HepG2 (cell line): ENCODE results near the gene GLRX5. TPM values are rescaled to one million over a fixed set of nuclear protein-coding genes. Genes with fewer than 3 reads are reported as not detected.

ENCODE experiments used
- DR1 ChIP-seq: sonication (generic); formaldehyde crosslinking; IDR thresholded peaks from 2 replicates; pipeline ENCODE4 v1.8.0; 2021; ENCODE audit warnings: mild to moderate bottlenecking, missing genetic modification reagents, inconsistent platforms
- GFI1 ChIP-seq: sonication (generic); formaldehyde crosslinking; IDR thresholded peaks from 2 replicates; pipeline ENCODE4 v1.5.0; 2020; ENCODE audit warnings: missing genetic modification reagents, mild to moderate bottlenecking, borderline replicate concordance
- ISL2 ChIP-seq: sonication (generic); formaldehyde crosslinking; IDR thresholded peaks from 2 replicates; pipeline ENCODE4 v1.5.0; 2020; ENCODE audit warnings: missing genetic modification reagents
- TBX2 ChIP-seq: sonication (generic); formaldehyde crosslinking; IDR thresholded peaks from 2 replicates; pipeline ENCODE4 v1.5.0; 2020; ENCODE audit warnings: missing genetic modification reagents, mild to moderate bottlenecking, borderline replicate concordance
- ZNF12 ChIP-seq: sonication (generic); formaldehyde crosslinking; IDR thresholded peaks from 2 replicates; pipeline ENCODE4 v1.5.0; 2020; ENCODE audit warnings: missing genetic modification reagents
- ZNF569 ChIP-seq: sonication (generic); formaldehyde crosslinking; IDR thresholded peaks from 2 replicates; pipeline ENCODE4 v1.5.0; 2020; ENCODE audit warnings: mild to moderate bottlenecking, missing genetic modification reagents, moderate library complexity, borderline replicate concordance
- ZNF598 ChIP-seq: sonication (generic); formaldehyde crosslinking; IDR thresholded peaks from 2 replicates; pipeline ENCODE4 v1.5.1; 2020; ENCODE audit warnings: mild to moderate bottlenecking, missing genetic modification reagents, borderline replicate concordance
- ZNF616 ChIP-seq: sonication (generic); formaldehyde crosslinking; IDR thresholded peaks from 2 replicates; pipeline ENCODE4 v1.5.0; 2020; ENCODE audit warnings: low read depth, mild to moderate bottlenecking, missing genetic modification reagents
- polyA plus RNA-seq, 8 experiments: library from polyadenylated mRNA; depleted of rRNA in 3 of 8; stranded (reverse) in 7 of 8; unstranded in 1 of 8; fragments of >200 nt; fragmentation: Illumina TruSeq in 4 of 8; extraction: Trizol in 4 of 8; gene quantifications; 2 replicates each; pipeline versions ENCODE4 v1.2.1 to v1.2.3, GENCODE V29; 2011 to 2016; ENCODE audit warnings: low read depth in 4 of 8, missing spikeins in 1 of 8, mixed read lengths in 1 of 8; ENCODE audit not compliant: insufficient read depth in 1 of 8
- total RNA-seq, 5 experiments: library from RNA; depleted of rRNA; stranded (reverse); fragments of >200 nt; fragmentation: Illumina TruSeq; extraction: Trizol; gene quantifications; 2 replicates each; pipeline ENCODE4 v1.2.3, GENCODE V29; 2016; ENCODE audit warnings: low read depth in 1 of 5
- TF ChIP-seq, protein P1 (sequence below): sonication (generic); formaldehyde crosslinking; IDR thresholded peaks from 2 replicates; pipeline ENCODE4 v1.5.1; 2020; ENCODE audit warnings: mild to moderate bottlenecking, missing genetic modification reagents, borderline replicate concordance
- TF ChIP-seq, protein P2 (sequence below): sonication (generic); formaldehyde crosslinking; IDR thresholded peaks from 2 replicates; pipeline ENCODE4 v1.8.0; 2022; ENCODE audit warnings: mild to moderate bottlenecking, missing genetic modification reagents; ENCODE audit not compliant: insufficient replicate concordance
- TF ChIP-seq, protein P3 (sequence below): sonication (generic); formaldehyde crosslinking; IDR thresholded peaks from 2 replicates; pipeline ENCODE4 v1.4.0; 2020; ENCODE audit warnings: missing genetic modification reagents, mild to moderate bottlenecking, borderline replicate concordance
- TF ChIP-seq, protein P4 (sequence below): sonication (generic); formaldehyde crosslinking; IDR thresholded peaks from 2 replicates; pipeline ENCODE4 v1.4.0; 2020; ENCODE audit warnings: missing genetic modification reagents
- TF ChIP-seq, protein P5 (sequence below): fragments of 450-650 bp; IDR thresholded peaks from 2 replicates; pipeline ENCODE4 v1.6.1; 2017
- TF ChIP-seq, protein P6 (sequence below): IDR thresholded peaks from 2 replicates; pipeline ENCODE4 v1.6.1; 2016

Gene GLRX5
- total and polyA plus RNA-seq, 2 of the 13 experiments (the other 11 are each of a cell fraction or from before 2014, with no cell fraction given) = 122 to 146 TPM

DNA sequence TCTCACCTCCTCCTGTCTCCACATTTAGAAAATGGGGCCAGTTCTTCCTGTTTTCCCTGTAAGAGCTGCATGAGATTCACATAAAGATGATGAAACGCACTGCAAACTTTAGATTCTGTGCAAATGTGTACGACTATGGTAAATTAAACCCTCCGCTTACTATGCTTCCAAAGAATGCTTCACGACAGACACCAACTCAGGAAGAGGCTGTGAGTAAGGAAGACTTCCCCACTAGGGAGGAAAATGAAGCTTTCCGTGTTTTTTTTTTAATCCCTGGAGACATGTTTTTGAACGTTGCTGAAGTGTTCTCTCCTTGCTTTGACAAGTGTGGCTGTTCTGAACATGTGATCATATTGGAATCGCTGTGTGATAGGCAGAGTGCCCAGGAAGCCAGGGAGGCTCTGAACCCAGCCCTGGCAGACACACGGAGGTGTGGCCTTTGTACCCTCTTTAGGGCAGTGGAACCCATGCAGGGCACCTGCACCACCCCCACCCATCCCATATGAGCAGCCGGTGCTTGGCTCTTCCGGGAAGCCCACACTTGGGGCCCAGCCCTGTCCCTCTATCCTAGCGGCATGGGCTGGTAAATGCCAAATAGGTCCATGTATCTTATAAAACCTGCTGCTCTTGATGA is 10.9 kb upstream of the GLRX5 start (continued):
- TF ChIP-seq, protein P1, sequence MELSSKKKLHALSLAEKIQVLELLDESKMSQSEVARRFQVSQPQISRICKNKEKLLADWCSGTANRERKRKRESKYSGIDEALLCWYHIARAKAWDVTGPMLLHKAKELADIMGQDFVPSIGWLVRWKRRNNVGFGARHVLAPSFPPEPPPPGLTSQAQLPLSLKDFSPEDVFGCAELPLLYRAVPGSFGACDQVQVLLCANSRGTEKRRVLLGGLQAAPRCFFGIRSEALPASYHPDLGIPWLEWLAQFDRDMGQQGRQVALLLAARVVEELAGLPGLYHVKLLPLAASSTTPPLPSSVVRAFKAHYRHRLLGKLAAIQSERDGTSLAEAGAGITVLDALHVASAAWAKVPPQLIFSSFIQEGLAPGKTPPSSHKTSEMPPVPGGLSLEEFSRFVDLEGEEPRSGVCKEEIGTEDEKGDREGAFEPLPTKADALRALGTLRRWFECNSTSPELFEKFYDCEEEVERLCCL (CRISPR knock-in tag) = no peak
- TF ChIP-seq, protein P2, sequence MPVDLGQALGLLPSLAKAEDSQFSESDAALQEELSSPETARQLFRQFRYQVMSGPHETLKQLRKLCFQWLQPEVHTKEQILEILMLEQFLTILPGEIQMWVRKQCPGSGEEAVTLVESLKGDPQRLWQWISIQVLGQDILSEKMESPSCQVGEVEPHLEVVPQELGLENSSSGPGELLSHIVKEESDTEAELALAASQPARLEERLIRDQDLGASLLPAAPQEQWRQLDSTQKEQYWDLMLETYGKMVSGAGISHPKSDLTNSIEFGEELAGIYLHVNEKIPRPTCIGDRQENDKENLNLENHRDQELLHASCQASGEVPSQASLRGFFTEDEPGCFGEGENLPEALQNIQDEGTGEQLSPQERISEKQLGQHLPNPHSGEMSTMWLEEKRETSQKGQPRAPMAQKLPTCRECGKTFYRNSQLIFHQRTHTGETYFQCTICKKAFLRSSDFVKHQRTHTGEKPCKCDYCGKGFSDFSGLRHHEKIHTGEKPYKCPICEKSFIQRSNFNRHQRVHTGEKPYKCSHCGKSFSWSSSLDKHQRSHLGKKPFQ (CRISPR knock-in tag) = no peak
- TF ChIP-seq, protein P3, sequence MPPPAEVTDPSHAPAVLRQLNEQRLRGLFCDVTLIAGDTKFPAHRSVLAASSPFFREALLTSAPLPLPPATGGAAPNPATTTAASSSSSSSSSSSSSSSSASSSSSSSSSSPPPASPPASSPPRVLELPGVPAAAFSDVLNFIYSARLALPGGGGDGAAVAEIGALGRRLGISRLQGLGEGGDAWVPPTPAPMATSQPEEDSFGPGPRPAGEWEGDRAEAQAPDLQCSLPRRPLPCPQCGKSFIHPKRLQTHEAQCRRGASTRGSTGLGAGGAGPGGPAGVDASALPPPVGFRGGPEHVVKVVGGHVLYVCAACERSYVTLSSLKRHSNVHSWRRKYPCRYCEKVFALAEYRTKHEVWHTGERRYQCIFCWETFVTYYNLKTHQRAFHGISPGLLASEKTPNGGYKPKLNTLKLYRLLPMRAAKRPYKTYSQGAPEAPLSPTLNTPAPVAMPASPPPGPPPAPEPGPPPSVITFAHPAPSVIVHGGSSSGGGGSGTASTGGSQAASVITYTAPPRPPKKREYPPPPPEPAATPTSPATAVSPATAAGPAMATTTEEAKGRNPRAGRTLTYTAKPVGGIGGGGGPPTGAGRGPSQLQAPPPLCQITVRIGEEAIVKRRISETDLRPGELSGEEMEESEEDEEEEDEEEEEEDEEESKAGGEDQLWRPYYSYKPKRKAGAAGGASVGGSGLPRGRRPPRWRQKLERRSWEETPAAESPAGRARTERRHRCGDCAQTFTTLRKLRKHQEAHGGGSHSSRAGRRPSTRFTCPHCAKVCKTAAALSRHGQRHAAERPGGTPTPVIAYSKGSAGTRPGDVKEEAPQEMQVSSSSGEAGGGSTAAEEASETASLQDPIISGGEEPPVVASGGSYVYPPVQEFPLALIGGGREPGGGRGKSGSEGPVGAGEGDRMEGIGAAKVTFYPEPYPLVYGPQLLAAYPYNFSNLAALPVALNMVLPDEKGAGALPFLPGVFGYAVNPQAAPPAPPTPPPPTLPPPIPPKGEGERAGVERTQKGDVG (CRISPR knock-in tag) = no peak
- TF ChIP-seq ISL2 (CRISPR knock-in tag) (no peak), DR1 (CRISPR knock-in tag) (no peak), ZNF598 (CRISPR knock-in tag) (no peak), GFI1 (no peak), ZNF616 (no peak), ZNF12 (CRISPR knock-in tag) (no peak), ZNF569 (CRISPR knock-in tag) (no peak), TBX2 (no peak)
- TF ChIP-seq, protein P4, sequence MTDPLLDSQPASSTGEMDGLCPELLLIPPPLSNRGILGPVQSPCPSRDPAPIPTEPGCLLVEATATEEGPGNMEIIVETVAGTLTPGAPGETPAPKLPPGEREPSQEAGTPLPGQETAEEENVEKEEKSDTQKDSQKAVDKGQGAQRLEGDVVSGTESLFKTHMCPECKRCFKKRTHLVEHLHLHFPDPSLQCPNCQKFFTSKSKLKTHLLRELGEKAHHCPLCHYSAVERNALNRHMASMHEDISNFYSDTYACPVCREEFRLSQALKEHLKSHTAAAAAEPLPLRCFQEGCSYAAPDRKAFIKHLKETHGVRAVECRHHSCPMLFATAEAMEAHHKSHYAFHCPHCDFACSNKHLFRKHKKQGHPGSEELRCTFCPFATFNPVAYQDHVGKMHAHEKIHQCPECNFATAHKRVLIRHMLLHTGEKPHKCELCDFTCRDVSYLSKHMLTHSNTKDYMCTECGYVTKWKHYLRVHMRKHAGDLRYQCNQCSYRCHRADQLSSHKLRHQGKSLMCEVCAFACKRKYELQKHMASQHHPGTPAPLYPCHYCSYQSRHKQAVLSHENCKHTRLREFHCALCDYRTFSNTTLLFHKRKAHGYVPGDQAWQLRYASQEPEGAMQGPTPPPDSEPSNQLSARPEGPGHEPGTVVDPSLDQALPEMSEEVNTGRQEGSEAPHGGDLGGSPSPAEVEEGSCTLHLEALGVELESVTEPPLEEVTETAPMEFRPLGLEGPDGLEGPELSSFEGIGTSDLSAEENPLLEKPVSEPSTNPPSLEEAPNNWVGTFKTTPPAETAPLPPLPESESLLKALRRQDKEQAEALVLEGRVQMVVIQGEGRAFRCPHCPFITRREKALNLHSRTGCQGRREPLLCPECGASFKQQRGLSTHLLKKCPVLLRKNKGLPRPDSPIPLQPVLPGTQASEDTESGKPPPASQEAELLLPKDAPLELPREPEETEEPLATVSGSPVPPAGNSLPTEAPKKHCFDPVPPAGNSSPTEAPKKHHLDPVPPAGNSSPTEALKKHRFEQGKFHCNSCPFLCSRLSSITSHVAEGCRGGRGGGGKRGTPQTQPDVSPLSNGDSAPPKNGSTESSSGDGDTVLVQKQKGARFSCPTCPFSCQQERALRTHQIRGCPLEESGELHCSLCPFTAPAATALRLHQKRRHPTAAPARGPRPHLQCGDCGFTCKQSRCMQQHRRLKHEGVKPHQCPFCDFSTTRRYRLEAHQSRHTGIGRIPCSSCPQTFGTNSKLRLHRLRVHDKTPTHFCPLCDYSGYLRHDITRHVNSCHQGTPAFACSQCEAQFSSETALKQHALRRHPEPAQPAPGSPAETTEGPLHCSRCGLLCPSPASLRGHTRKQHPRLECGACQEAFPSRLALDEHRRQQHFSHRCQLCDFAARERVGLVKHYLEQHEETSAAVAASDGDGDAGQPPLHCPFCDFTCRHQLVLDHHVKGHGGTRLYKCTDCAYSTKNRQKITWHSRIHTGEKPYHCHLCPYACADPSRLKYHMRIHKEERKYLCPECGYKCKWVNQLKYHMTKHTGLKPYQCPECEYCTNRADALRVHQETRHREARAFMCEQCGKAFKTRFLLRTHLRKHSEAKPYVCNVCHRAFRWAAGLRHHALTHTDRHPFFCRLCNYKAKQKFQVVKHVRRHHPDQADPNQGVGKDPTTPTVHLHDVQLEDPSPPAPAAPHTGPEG (CRISPR knock-in tag) = no peak; the same call in 1 of the 2 replicates
- TF ChIP-seq, protein P5, sequence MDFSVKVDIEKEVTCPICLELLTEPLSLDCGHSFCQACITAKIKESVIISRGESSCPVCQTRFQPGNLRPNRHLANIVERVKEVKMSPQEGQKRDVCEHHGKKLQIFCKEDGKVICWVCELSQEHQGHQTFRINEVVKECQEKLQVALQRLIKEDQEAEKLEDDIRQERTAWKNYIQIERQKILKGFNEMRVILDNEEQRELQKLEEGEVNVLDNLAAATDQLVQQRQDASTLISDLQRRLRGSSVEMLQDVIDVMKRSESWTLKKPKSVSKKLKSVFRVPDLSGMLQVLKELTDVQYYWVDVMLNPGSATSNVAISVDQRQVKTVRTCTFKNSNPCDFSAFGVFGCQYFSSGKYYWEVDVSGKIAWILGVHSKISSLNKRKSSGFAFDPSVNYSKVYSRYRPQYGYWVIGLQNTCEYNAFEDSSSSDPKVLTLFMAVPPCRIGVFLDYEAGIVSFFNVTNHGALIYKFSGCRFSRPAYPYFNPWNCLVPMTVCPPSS = no peak
- TF ChIP-seq, protein P6, sequence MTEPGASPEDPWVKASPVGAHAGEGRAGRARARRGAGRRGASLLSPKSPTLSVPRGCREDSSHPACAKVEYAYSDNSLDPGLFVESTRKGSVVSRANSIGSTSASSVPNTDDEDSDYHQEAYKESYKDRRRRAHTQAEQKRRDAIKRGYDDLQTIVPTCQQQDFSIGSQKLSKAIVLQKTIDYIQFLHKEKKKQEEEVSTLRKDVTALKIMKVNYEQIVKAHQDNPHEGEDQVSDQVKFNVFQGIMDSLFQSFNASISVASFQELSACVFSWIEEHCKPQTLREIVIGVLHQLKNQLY = no peak; the same call in 1 of the 2 replicates
